Testis (tissue), 2 donors: ENCODE results near the gene C15orf61.

Experiments used
- POLR2A ChIP-seq: fragments of 450-650 bp; IDR thresholded peaks from one replicate; pipeline ENCODE4 v1.6.1; 2017; ENCODE audit warnings: antibody characterized with exemption, mild to moderate bottlenecking, moderate library complexity
- TF ChIP-seq, protein P1 (sequence below), 3 experiments: fragments of 450-650 bp in 2 of 3; fragments of 200-600 bp in 1 of 3; sonication (generic) in 1 of 3; IDR thresholded peaks; one replicate each; pipeline ENCODE4 v1.5.1; 2016 to 2019; ENCODE audit warnings: antibody characterized with exemption in 3 of 3, mild to moderate bottlenecking in 2 of 3, moderate library complexity in 1 of 3

DNA sequence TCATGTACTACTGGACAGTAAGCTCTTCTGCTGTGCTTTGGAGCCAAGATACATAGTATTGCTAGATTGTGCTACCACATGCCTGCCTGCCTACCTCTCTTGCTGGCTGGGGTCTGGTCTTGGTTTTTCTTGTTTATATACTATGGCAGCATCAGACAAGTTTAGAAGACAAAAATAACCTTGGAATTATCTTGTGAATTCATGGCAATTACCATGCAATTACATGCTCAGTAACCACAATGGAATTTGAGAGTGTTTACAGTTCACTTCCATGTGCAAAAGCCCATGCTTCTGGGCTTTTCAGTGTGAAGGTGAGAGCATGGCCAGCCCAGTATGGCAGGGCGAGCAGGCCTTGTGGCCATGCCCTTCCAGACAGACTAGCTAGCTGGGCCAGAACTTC, 48.0 kb upstream of the C15orf61 start:
- TF ChIP-seq, protein P1, sequence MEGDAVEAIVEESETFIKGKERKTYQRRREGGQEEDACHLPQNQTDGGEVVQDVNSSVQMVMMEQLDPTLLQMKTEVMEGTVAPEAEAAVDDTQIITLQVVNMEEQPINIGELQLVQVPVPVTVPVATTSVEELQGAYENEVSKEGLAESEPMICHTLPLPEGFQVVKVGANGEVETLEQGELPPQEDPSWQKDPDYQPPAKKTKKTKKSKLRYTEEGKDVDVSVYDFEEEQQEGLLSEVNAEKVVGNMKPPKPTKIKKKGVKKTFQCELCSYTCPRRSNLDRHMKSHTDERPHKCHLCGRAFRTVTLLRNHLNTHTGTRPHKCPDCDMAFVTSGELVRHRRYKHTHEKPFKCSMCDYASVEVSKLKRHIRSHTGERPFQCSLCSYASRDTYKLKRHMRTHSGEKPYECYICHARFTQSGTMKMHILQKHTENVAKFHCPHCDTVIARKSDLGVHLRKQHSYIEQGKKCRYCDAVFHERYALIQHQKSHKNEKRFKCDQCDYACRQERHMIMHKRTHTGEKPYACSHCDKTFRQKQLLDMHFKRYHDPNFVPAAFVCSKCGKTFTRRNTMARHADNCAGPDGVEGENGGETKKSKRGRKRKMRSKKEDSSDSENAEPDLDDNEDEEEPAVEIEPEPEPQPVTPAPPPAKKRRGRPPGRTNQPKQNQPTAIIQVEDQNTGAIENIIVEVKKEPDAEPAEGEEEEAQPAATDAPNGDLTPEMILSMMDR (IDR thresholded peaks at IDR 0.05) = no peak
- no peak for TF ChIP-seq POLR2A
